Activated effector memory CD4-positive, alpha-beta T cell treated with Interleukin-2 at 50 U/mL for 16 hours (primary cell): ENCODE results near the gene ITIH3.

Experiments used
- DNase-seq: peaks from one replicate; pipeline ENCODE4 v3.0.0-alpha.2; 2020

ITIH3 gene

DNA sequence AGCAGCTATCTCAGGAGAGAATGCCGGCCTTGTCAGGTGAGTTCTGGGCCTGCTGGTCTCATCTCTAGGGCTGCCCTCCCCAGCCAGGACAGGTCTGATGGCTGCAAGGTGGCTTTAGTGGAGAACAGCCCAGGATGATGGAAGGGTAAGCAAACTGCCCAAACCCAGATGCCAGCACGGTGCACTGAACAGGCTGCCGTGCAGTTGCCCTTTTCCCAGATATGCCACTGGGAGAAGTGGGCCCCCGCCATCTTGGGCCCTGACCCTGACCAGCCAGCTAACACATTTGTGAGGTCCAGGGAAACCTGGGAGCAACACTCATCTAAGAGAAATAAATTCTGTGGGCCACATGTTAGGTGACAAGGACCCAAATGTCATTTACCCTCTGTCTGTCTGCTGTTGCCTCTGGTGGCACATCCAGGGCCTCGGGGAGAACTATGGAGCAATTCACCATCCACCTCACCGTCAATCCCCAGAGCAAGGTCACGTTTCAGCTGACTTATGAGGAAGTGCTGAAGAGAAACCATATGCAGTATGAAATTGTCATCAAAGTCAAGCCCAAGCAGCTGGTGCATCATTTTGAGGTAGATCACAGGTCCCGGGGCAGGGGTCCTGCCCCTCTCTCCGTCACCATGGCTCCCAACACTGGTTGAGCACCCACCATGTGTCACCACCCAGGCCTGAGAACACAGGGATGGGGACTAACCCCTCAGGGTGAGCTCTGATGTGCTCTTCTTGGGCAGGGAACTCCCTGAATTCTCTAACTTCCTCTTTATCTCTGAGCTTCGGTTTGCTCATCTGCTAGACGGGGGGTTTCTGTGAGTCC lies 15.4 kb upstream of the ITIH3 start:
- no peak for DNase-seq

DNA sequence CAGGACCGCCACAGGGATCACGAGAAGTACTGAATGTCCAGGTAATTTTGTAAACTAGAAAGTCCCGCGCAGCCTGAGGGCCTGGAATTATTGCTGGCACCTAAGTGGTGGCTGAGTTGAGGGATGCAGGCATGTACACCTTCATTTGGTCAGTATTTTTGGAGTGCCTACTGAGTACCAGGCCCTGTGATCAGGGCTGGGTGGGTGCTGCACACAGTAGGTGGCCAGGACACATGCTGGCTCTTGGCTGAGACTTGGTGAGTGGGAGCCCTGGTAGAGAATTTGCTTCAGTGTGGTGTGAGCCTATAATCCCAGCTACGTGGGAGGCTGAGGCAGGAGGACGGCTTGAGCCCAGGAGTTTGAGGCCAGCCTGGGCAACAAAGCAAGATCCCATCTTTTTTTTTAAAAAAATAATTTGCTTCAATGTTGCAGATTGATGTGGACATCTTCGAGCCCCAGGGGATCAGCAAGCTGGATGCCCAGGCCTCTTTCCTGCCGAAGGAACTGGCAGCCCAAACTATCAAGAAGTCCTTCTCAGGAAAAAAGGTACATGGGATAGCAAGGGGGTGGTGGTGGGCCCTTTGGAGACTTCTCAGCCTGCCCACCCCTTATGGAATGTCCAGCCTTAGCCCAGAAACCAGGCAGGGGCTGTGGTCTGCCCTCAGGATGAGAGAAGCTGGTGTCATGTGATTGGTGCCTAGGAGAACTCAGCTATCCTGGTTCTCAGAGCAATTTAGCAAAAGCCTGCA lies 14.6 kb upstream of the ITIH3 start:
- DNase-seq: no peak

- DNase-seq: no peak
These were observed 12.9 kb upstream of the ITIH3 start for GRCh38 chr3:52781741-52782140.

GRCh38 chr3:52782412-52783210 lies 12.0 kb upstream of the ITIH3 start:
- DNase-seq: no peak

GRCh38 chr3:52783211-52783555 lies 11.4 kb upstream of the ITIH3 start:
- DNase-seq: no peak

DNA sequence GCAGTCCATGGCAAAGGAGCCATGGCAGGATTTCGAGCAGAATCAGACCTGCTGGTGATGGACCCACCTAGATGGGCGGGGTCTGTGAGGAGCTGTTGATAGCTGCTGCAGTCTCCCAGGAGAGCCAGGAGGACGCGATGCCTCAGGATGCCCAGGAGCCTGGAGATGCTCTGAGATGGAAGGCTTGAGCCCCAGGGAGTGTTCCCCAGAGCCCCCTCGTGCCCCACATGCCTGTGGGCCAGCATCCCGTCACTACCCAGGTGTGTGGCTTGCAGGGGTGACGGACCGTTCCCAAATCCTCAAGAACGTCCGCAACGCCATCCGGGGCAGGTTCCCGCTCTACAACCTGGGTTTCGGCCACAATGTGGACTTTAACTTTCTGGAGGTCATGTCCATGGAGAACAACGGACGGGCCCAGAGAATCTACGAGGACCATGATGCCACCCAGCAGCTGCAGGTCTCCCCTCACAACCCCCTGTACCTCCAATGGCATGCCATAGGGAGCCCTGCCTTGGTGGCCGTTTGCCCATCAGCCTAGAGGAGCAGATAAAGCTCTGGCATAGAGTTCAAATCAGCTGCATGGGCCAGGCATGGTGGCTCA lies 10.5 kb upstream of the ITIH3 start:
- DNase-seq: no peak

DNA sequence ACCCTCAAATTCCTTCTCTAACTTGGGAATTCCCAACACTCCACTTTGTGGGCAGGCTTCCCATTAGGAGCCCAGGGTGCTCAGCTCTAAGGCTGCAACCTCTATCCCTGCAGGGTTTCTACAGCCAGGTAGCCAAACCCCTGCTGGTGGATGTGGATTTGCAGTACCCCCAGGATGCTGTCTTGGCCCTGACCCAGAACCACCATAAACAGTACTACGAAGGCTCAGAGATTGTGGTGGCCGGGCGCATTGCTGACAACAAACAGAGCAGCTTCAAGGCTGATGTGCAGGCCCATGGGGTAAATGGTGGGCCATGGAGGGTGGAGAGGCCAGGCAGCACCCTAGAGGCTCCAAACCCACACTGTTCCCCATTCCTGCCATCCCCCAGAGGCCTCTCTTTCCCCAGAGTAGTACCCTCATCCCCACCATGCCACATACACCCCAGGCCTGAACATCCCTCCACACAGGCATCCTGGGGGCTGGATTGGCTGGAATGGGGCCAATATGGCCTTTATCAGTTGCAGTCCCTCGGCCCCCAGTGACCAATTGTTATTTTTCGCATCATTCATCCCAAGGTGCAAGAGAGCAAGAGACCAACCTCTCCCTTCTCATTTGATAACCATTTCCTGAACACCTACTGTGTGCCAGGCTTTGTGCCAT lies 9.5 kb upstream of the ITIH3 start:
- no peak for DNase-seq

GRCh38 chr3:52786330-52787215 lies 8.0 kb upstream of the ITIH3 start:
- DNase-seq: no peak

GRCh38 chr3:52787246-52787645 lies 7.3 kb upstream of the ITIH3 start:
- no peak for DNase-seq

DNA sequence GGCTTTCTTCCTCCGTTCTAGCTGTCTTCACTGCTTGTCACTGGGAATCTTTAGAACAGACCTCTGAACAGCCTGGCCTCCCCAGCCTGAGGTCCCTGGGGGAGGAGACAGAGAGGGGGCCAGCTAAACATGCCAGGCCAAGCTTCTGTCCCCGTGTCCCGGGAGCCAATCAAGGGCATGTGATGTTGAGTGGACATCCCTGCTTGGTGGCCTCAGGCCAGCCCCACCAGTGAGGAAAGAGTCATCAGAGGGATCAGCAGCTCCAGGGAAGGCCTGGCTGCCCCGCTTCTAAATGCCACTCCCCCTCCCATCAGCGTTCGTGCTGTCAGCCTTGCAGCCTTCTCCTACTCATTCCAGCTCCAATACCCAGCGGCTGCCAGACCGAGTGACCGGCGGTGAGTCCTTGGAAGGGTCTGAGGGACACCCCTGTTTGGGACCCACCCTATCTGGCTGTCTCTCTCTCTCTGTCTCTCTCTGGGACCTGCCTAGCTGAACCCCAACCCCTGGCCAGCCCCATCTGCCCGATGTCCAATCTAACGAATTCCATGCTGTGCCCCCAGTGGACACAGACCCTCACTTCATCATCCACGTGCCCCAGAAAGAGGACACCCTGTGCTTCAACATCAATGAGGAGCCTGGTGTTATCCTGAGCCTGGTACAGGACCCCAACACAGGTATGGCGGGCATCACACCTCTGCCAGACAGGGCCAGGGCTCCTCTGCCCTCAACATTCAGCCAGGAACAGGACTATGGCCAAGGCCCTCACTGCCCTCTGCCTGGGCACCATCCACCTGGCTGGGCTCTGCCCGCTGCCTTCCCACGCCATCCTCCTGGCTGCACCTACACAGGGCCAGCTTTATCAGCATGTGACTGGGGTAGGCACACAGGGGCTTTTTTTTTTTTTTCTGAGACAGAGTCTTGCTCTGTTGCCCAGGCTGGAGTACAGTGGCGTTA lies 6.6 kb upstream of the ITIH3 start:
- no peak for DNase-seq

DNA sequence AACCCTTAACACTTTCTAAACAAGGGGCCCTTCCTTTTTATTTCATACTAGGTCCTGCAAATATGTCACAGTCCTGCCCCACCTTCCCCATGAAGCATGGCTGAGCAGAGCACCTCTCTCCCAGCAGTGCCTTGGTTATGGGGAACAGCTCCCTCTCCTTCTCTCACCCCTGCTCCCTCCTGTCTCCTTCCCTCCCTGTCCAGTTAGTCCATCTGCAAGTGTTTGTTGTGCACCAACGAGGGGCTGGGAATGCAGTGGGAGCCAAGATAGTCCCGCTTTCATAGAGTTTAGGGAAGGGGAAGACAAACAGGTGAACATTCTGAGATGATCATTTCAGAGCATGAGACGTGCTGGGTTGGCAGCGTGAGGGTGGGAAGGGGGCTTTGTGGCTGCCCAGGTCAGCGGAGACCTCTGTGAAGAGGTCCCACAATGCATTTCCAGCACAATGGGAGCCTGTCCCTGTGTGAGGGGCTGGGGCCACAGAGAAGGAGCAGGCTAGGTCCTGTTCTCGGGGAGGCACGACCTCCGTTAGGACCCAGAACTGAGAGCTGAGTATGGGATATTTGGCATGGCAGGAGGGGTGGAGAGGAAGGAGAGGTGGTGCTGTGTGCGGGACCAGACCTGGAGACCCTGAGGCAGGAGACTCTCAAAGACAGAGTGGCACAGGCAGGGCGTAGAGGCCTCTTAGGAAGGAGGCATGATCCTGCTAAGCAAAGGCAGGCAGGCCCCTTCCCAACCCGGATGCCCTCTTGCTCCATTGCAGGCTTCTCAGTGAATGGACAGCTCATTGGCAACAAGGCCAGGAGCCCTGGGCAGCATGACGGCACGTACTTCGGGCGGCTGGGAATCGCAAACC lies 5.5 kb upstream of the ITIH3 start:
- DNase-seq: no peak

DNA sequence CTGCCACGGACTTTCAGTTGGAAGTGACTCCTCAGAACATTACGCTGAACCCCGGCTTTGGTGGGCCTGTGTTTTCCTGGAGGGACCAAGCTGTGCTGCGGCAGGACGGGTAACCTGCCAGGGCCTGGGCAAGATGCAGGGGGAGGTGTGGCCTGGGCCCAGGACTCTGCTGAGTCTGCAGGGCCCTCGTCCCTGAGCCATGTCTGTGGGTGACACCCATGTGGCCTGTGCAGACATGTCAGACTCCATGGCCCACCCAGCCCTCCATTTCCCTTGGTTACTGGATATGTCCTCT lies 4.9 kb upstream of the ITIH3 start:
- DNase-seq: no peak

DNA sequence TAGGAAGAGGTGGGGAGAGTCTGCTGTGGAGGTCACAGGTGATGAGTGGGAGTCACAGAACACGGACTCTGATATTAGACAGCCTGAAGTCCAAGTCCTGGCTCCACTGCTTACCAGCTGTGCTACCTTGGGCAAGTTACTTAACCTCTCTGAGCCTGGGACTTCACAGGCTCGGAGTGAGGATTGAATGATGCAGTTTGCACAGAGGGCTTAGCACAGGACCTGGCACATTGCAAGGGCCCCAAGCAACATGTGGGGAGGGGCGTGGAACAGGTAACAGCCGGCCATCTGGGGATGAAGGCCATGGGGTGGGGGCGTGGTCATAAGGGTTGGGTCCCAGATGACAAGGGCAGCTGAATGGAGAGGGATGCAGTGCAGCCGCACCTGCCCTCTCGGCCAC lies 4.3 kb upstream of the ITIH3 start:
- no peak for DNase-seq

GRCh38 chr3:52790741-52791140 lies 3.9 kb upstream of the ITIH3 start:
- no peak for DNase-seq

DNA sequence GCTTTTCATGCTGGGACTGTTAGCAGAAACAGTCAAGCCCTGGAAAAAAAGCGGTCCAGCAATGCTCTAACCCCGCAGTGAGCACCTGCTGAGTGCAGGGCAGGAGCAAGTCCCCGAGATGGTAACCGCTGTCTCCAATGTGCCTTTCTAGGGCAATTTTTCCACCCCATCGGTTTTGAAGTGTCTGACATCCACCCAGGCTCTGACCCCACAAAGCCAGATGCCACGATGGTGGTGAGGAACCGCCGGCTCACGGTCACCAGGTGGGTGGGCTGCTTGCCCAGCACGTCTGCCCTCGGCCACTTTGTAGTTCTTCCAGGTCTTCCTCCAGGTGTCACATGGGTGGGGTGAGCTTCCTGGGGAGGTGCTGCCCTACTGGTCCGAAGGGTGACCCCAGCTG lies 3.2 kb upstream of the ITIH3 start:
- DNase-seq: no peak

DNA sequence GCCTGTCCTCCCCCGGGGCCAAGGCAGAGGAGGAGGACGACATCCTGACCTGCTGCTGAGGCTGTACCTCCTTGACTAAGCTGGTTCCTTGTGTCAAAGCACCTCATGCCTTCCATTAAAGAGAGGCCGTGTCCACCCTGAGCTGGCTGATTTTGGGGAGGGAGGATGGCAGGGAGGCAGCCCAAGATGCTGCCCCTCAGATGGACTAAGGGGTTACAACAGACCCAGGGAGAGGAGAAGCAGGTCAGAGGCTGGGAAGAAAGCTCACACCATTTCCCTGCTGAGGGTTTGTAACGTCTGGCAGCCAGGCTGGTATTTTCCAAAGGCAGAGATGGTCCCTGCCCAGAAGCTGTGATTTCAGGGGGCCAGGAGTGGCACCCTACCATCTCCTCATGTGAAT lies 2.7 kb upstream of the ITIH3 start:
- no peak for DNase-seq

- DNase-seq: no peak
These were observed 2.2 kb upstream of the ITIH3 start for GRCh38 chr3:52792413-52792812.

DNA sequence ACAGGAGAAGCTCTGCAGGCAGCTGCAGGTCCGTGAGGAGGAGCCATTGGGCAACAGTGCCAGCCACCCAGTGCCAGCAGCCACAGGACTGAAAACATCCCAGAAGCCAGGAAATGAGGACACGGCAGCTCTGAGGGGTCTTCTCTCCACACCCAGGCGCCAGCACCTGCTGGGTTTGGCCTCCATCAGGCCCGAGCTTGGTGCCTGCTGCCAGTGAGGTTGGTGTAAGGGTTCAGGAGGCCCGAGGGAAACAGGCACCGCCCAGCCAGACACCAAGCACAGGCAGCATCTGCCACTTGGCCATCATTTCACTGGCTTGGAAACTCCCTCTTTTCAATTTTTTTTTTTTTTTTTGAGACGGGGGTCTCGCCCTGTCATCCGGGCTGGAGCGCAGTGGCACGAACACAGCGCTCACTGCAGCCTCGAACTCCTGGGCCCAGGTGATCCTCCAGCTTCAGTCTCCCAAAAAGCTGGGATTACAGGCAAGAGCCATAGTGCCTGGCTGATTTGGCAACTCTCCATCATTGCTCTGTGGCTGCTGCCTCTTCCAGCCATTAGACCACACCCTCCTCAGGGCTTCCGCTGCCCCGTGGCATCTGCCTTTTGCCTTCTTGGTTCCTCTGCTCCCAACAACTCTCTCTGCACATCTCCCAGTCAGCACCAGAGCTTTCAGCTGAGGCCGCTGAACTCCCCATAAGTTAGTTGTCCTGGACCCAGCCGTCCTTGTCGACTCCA lies 1.5 kb upstream of the ITIH3 start:
- no peak for DNase-seq
